ENCODE data around the gene FLT1.

GRCh38 chr13:28544026-28544425 is 49.1 kb upstream of the FLT1 start:
- no peak for TF ChIP-seq POLR2A (IDR thresholded peaks at IDR 0.05)
- TF ChIP-seq, protein P1, sequence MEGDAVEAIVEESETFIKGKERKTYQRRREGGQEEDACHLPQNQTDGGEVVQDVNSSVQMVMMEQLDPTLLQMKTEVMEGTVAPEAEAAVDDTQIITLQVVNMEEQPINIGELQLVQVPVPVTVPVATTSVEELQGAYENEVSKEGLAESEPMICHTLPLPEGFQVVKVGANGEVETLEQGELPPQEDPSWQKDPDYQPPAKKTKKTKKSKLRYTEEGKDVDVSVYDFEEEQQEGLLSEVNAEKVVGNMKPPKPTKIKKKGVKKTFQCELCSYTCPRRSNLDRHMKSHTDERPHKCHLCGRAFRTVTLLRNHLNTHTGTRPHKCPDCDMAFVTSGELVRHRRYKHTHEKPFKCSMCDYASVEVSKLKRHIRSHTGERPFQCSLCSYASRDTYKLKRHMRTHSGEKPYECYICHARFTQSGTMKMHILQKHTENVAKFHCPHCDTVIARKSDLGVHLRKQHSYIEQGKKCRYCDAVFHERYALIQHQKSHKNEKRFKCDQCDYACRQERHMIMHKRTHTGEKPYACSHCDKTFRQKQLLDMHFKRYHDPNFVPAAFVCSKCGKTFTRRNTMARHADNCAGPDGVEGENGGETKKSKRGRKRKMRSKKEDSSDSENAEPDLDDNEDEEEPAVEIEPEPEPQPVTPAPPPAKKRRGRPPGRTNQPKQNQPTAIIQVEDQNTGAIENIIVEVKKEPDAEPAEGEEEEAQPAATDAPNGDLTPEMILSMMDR (IDR thresholded peaks at IDR 0.05): no peak
